Ovary (tissue), 3 donors: Measurements from ENCODE around the gene C15orf61.

Experiments used
- EP300 ChIP-seq: sonication (generic); formaldehyde crosslinking; IDR thresholded peaks from one replicate; pipeline ENCODE4 v1.6.1; 2017; ENCODE audit warnings: antibody characterized with exemption
- POLR2A ChIP-seq: fragments of 450-650 bp; IDR thresholded peaks from one replicate; pipeline ENCODE4 v1.6.1; 2017; ENCODE audit warnings: antibody characterized with exemption, mild to moderate bottlenecking, moderate library complexity
- TF ChIP-seq, protein P1 (sequence below), 3 donors: fragments of 450-650 bp in 2 of 3; fragments of 200-600 bp in 1 of 3; IDR thresholded peaks; one replicate each; pipeline versions ENCODE4 v1.5.1 to v1.8.0; 2016 to 2022; ENCODE audit warnings: antibody characterized with exemption in 3 of 3, mild to moderate bottlenecking in 1 of 3
- donor health status: DM: no; HTN: no; CAD: no.

DNA sequence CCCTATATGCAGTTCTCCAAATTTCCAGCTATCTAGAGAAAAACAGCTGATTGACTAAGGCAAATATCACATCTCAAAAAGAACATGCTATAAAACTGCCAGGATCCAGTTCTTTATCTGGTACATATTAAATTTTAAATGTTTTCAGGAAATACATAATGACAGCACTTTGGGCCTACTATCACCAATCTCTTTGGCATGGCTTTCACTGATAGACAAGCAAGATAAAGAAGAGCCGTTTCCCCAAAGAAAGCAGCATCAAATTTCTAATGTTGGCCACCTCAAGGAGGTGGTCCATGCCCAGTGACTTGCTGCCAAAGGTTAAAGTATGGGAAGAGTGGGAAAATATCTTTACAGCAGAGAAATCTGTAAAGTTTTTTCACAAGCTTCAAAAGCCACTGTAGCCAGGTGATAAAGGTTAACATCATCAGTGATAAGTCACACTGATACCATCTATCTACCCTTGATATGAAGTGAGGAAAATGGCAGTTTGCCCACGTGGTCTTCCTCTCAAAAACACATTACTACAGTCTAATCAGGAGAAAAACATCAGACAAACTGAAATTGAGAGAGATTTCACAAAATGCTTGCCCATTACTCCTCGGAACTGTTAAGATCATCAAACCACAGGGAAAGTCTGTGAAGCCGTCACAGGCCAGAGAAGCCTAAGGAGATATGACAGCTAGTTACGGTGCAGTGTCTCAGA lies 46.4 kb upstream of the C15orf61 start:
- TF ChIP-seq, protein P1, sequence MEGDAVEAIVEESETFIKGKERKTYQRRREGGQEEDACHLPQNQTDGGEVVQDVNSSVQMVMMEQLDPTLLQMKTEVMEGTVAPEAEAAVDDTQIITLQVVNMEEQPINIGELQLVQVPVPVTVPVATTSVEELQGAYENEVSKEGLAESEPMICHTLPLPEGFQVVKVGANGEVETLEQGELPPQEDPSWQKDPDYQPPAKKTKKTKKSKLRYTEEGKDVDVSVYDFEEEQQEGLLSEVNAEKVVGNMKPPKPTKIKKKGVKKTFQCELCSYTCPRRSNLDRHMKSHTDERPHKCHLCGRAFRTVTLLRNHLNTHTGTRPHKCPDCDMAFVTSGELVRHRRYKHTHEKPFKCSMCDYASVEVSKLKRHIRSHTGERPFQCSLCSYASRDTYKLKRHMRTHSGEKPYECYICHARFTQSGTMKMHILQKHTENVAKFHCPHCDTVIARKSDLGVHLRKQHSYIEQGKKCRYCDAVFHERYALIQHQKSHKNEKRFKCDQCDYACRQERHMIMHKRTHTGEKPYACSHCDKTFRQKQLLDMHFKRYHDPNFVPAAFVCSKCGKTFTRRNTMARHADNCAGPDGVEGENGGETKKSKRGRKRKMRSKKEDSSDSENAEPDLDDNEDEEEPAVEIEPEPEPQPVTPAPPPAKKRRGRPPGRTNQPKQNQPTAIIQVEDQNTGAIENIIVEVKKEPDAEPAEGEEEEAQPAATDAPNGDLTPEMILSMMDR (IDR thresholded peaks at IDR 0.05) = no peak
- no peak for TF ChIP-seq POLR2A
- TF ChIP-seq EP300 = no peak
